Renal pelvis (tissue), 4 donors: ENCODE results near the gene NTHL1. TPM values are rescaled to one million over a fixed set of nuclear protein-coding genes. Genes with fewer than 3 reads are reported as not detected.
A peak's percentile ranks its signal among the peaks of the same experiment; 100 is the strongest.

Source experiments
- DNase-seq: peaks from one replicate; pipeline ENCODE4 v3.0.0-alpha.2; 2013
- polyA plus RNA-seq, 3 donors: library from polyadenylated mRNA; unstranded; fragments of 120-200 nt; gene quantifications; one replicate each; pipeline ENCODE4 v1.2.1, GENCODE V29; 2013; ENCODE audit not compliant: insufficient read length in 3 of 3

NTHL1 gene
- polyA plus RNA-seq, 3 donors, result 19.7 to 26.7 (median 26.2) TPM

DNA sequence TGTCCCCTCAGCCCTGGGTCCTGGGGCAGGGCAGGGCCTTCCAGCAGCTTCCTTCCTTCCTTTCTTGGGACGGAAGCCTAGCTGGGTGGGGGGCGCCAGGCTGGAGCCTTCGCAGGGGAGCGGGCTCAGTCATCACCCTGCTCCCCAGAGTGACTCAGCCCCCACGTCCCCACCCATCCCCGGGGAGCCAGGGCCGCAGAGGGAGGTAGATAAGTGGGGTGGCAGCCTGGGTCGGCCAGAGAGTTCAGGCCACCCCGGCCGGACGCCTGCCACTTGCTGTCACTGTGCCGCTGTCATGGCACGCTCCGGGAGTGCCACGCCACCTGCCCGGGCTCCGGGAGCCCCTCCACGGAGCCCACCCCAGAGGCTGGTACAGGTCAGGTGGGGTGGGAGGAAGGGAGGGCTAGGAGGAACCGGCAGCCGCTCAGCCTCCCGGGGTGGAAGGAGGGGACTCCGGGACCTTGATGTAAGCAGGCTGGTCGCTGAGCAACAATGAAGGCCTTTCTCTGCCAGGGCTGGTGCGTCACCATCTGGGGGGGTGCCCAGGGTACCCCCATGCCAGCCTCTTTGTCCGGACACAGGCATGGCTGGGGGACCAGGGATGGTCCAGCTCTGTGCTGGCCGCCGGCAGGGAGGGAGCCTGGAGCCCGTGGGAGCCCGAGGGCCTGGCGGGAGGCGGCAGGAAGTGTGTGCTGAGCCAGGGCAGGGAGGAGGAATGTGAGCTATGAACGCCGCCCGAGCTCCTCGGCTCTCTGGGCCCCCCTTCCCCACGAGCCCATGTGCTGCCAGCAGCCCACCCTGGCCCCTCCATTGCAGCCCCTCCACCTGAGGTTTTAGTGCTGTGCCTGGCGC is 14.4 kb downstream of the NTHL1 start:
- DNase-seq, result peak; percentile 65

- no peak for DNase-seq
These were observed 15.2 kb downstream of the NTHL1 start for GRCh38 chr16:2032285-2033056.

- DNase-seq, result no peak
These were observed 16.5 kb downstream of the NTHL1 start for GRCh38 chr16:2031081-2031577.

DNA sequence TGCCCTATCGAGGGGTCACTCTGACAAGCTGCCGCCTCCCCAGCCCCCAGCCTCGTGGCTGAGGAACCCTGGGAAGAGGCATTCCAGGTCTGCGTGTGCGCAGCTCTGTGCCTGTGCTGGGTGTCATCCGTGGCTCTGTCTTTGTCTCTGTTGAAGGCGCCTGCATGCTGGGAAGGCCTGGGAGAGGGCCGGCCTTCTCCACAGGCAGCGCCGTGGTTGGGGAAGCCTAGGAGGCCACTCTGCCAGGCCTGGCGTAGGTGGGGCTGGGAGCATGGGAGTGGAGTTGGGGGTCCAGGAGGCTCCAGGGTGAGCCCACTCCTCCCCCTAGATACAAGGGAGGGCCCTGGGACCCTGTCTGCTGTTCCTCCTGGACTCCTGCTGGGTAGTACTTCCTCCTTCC is 17.6 kb downstream of the NTHL1 start:
- no peak for DNase-seq

GRCh38 chr16:2029350-2029749 is 18.3 kb downstream of the NTHL1 start:
- no peak for DNase-seq

DNA sequence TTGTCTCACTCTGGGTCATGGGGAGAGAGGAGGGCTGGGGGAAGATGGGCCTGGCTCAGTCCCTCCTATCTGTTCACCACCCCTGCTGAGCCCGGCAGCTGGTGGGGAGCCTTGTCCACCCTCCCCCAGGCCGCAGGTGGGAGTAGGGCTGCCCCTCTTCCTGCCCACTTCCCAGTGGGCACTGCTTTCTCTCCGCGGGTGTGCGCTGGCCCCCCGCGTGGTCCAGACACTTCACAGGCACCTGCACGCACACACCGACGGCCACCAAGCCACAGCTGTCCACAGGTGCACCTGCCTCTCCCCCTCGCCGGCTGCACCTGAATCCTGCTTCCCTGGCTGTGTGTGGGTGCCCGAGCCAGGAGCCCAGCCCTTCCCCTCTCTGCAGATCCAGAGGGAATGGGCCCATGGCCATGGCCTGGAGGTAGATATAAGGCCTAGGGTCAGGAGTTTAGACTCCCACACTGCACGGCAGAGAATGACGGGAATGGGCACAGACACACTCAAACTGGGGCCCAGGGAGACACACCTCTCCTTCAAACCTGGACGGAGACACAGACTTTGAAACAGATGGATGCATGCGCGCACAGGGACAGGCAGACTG is 18.9 kb downstream of the NTHL1 start:
- DNase-seq, result no peak

DNA sequence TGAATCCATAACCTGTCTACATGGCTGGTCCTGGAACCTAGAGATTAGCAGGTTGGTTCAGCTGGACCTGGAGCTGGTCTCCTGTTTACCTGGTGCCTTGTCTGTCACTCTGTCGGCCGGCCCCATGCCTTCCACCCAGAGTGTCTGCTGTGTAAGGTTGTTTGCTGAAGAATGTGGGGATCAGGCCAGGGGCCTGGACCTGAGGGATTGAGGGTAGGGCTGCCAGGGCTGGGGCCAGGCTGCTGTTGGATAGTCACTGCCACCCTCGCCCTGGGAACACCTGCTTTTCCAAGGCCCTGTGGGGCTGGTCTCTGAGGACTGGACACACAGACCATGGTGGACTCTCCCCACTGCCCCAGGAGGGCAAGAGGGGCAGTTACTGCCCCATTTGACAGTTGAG is 19.5 kb downstream of the NTHL1 start:
- DNase-seq, result no peak

- DNase-seq, result no peak
These were observed 20.3 kb downstream of the NTHL1 start for GRCh38 chr16:2027024-2028010.

DNA sequence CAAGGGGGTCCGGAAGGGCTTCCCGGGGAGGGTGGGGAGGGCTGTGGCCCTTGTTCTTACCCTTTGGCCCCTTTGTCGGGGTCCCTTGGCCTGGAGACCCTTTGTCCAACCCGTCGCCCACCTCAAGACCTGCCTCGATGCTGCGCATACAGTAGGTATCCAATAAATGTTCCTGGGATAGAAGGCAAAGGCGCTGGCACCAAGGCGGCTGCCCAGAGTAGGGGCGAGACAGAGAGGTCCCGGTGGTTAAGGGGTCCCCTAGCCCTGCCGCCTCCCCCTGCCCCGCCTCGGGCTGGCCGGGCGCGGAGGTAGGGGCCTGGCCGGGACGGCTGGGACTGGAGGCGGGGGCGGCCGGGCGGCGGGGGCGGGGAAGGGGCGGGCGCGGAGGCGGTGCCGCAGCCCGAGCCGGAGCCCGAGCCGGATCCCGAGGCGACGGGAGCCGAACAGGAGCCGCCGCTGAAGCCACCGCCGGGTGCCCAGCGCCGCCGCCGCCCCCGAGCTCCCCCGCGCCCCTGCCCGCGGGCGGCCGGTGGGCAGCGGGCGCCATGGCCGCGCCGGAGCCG is 21.1 kb downstream of the NTHL1 start, which contains the start of gene NHERF2:
NHERF2 (plus strand) TSS at position 442 of the 563 bp plus-strand sequence; CDS start at position 546, 104 bp downstream.
- DNase-seq, result no peak

- DNase-seq, result no peak
These were observed 21.7 kb downstream of the NTHL1 start for GRCh38 chr16:2025878-2026460.

DNA sequence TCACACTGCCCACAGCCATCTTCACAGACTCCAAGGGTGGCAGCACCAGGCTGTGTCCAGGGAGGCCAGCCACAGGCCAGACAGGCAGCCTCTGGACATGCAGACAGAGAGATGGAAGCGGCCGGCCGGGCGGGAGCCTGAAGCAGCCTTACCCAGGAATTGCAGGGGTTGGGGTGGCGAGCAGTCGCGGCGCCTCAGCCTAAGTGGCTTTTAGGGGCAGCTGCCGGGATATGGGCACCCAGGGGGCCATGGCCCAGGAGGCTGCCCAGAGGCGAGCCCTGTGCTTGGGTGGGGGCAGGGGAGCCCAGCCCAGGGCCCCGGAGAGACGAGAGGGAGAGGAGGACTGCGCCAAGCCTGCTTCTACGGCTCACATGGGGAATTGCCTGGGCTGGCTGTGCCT is 22.4 kb downstream of the NTHL1 start:
- no peak for DNase-seq

DNA sequence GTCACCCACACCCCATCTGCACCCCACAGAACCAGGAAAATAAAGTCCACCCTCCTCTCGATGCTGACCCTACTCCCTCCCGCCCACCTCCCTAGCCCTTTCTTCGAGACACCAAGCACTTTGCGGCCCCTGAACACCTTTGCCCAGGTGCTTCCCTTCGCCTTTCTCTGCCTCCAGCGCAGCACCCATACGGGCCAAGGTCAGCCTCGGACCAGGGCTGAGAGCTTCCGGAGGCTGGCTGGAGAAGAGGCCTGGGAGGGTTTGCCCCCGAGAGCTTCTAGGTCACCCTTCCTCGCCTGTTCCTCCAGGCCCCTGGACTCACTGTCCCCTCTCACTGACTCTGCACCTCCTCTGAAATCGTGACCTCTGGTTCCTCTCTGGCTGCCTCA is 23.6 kb downstream of the NTHL1 start:
- DNase-seq, result no peak

DNA sequence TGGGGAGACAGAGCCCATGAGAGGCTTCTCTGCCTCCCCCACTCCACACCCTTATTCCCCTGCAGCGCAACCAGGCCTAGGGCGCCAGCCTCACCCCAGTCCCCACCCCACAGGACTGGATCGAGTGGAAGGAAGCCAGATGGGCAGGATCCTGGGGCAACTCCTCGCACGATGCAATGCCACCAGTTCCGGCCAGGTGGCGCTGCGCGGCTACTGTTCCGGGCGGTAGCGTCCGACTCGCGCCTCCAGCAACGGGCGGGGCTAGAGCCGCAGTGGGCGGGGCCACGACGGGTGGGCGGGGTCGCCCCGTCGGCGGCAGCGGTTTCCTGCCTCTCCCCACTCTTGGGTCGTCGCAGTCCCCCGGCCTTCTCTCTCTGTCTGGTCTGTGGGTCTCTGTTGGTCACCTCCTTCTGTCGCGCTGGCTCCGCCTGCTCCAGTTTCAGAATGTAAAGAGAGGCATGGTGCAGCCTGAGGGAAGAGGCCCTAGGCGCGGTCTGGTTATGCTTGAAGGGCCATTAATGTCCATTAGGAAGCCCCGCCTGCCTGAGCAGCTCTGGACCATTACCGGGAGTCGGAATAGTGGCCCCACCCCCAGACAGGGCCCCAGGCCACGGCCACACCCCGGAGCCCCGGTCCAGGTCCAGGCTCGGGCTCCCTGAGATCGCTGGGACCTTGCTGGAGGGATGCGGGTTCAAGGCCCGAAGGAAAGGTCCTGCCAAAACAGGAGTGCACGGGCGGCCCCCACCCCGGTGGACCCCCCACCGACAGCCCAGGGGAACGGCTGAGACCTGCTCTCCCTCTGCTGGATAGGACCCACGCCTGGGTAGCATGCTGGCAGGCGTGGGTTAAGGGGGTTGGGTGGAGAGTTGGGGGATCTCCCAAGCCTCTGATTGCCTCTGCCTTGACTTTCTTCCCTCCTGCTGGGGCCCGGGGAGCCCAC is 24.3 kb downstream of the NTHL1 start:
- DNase-seq, result peak; percentile 88

DNA sequence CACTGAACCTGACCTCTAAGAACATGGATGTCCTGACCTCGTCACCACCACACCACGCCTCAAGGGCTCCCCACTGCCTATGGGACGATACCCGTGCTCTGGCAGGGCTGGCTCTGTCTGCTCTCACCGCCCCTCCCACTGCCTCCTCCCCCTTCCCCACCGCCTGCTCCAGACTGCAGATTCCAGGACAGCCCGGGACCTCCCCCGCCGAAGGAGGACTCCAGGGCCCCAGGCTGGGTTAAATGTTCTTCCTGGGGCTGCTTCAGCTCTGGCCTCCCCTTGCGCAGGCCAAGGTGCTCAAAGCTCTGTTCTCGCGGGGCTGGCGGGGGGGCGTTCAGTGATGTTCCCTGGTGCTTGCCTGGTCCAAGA is 24.9 kb downstream of the NTHL1 start:
- no peak for DNase-seq

DNA sequence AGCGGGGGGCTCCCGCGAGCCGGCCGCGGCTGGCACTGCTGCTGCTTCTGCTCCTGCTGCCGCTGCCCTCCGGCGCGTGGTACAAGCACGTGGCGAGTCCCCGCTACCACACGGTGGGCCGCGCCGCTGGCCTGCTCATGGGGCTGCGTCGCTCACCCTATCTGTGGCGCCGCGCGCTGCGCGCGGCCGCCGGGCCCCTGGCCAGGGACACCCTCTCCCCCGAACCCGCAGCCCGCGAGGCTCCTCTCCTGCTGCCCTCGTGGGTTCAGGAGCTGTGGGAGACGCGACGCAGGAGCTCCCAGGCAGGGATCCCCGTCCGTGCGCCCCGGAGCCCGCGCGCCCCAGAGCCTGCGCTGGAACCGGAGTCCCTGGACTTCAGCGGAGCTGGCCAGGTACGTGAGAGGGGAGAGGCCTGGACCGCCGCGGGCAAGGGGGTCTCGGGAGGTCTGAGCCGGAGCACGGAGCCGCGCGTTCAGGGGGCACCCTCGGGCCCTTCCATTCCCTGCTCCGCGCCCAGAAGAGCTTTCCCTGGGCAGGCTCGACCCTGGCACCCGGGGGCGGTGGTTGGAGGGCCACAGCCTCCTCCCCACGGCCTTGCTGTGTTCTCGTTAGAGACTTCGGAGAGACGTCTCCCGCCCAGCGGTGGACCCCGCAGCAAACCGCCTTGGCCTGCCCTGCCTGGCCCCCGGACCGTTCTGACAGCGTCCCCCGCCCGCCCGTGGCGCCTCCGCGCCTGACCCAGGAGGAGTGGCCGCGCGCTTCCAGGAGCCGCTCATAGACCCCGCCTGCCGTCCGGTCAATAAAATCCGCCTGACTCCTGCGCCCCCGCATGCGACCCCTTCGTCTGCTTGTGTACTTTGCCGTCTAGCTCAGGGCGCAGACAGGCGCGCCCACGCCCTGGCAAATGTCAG is 27.5 kb downstream of the NTHL1 start:
- DNase-seq, result no peak

GRCh38 chr16:2019518-2019920 is 28.1 kb downstream of the NTHL1 start, which contains the start of gene NPW:
Gene NPW (plus strand): TSS chr16:2019785.
- DNase-seq, result no peak

GRCh38 chr16:2016407-2016922 is 31.2 kb downstream of the NTHL1 start:
- DNase-seq, result no peak

- no peak for DNase-seq
These were observed 31.8 kb downstream of the NTHL1 start for GRCh38 chr16:2015947-2016208.
